ENCODE results near the gene FAM168A.

The FAM168A gene

GRCh38 chr11:73384531-73384871, 213.4 kb downstream of the FAM168A start:
- DNase-seq, result no peak

DNA sequence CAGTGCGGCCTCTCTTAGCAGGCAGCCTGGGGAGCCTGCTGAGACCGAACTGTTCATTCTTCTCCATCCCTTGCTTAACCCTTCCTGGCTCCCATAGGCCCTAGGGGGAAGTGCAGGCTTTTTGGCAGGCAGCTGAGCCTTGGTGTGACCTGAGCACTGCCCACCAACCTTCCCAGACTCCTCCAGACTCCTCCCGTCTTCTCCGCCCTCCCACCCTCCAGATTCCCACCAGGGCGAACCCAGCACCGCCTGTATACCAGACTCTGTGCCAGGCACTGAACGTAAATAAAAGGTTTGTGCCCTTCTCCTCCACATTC, 213.8 kb downstream of the FAM168A start:
- DNase-seq, result no peak

GRCh38 chr11:73383249-73384124, 214.4 kb downstream of the FAM168A start:
- DNase-seq, result no peak

GRCh38 chr11:73382747-73383146, 215.2 kb downstream of the FAM168A start:
- DNase-seq, result no peak

- DNase-seq, result no peak
Measured at GRCh38 chr11:73382183-73382582, 215.7 kb downstream of the FAM168A start.

- no peak for DNase-seq
Measured at GRCh38 chr11:73381589-73381988, 216.3 kb downstream of the FAM168A start.

- no peak for DNase-seq
Measured at GRCh38 chr11:73380897-73381410, 217.0 kb downstream of the FAM168A start.

GRCh38 chr11:73380331-73380730, 217.6 kb downstream of the FAM168A start:
- no peak for DNase-seq

- DNase-seq, result no peak
Measured at GRCh38 chr11:73379189-73379880, 218.6 kb downstream of the FAM168A start.

DNA sequence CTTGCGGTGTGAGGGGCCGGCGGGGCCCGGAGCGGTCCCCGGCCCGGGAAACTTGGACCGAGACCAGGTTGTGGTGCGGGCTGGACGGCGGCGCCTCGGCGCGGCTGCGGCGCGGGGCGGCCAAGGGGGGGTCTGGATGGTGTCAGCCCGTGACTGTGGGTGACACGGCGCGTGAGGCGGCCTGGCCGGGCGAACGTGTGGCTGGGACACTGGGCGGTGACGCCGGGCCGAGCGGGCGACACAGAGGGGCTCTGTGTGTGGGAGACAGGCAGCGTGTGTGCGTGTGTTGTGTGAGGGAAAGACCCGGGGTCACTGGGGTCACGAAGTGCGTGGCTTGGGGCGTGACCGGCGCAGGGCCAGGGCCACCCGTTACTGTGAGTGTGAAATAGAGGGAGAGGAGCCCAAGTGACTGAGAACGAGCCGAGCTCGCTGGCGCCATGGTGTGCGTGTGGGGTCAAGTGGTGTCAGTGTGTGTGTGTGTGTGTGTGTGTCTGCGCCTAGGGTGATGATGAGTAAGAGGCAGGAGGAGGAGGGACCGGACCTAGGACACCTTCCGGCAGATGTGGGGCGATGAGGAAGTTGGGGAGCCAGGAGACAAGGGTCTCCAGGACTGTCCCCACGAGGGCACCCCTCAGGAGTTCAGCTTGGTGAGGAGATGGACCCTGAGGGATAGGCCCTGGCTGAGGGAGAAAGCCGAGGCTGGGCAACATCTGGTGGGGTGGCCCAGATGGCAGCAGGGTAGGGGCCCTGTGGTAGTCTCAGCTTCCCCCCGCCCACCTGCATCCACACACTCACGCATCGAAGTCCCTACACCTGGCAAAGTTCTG, 220.9 kb downstream of the FAM168A start:
- peak; percentile 79 for DNase-seq

- peak; percentile 95 for DNase-seq
Measured at GRCh38 chr11:73376160-73376802, 221.6 kb downstream of the FAM168A start, which contains the start of gene RELT. Gene RELT (plus strand): TSS chr11:73376399. CDS start chr11:73389137, 12,738 bp downstream.

DNA sequence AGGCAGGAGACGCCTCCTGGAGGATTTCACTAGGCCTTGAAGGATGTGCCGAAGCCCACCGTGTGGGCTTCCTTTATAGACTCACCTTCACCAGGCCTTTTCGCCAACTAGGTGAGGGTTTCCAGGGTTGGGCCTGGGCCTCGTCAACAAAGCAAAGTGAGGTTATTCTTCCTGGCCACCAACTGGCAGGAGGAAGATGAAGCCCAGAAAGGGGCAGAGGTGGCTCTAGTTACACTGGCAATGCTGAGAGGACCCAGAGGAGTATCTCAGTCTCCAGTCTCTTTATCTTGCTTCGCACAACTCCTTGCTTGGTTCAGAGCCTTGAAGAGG, 222.1 kb downstream of the FAM168A start:
- DNase-seq, result no peak

GRCh38 chr11:73374151-73374550, 223.8 kb downstream of the FAM168A start:
- no peak for DNase-seq

DNA sequence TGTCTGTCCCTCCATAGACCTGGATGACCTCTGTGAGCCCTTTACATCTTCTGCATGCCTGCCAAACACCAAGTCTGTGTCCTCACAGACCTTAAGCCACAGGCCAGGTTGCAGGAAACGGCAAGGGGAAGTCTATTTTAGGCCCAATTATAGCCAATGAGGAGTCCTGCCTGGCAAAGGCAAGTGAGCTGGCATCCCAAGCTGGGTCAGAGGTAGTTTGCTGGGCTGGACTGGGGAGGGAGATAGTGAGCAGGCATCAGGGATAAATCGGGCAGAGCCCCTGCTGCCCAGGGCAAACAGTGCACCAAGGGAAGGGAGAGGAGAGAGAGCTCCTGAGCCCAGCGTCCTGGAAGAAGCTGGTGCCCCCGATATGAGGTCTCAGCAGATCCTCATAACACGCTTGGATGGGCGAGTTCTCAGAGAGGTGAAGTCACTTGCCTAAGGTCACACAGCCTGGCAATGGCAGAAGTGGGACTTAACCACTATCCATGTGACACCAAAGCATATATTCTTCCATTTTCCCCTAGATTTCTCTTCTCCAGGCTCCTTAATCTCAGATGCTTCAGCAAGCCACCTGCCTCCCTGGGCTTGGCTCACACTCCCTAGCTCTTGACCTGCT, 225.4 kb downstream of the FAM168A start:
- DNase-seq, result no peak

DNA sequence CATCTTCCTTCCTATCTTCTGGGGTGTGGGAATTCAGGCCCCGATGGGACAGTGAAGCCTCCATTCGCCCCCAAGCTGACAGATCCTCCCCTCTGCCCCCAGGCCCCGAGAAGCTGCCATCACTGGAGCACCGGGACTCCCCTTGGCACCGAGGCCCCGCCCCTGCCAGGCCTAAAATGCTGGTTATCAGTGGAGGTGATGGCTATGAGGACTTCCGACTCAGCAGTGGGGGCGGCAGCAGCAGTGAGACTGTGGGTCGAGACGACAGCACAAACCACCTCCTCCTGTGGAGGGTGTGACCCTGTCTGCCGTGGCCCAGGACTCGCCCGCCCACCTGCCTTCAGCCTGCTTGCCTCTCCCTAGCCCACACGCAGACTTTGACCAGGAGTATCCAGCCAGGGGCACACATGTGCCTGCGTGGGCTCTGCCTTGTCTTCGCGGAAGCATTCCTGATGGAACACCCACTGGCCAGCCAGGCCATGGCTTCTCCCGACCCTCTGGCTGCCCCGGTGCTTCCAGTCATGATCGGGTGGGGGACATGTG, 230.4 kb downstream of the FAM168A start:
- DNase-seq, result no peak

- DNase-seq, result no peak
Measured at GRCh38 chr11:73366953-73367352, 231.0 kb downstream of the FAM168A start.

DNA sequence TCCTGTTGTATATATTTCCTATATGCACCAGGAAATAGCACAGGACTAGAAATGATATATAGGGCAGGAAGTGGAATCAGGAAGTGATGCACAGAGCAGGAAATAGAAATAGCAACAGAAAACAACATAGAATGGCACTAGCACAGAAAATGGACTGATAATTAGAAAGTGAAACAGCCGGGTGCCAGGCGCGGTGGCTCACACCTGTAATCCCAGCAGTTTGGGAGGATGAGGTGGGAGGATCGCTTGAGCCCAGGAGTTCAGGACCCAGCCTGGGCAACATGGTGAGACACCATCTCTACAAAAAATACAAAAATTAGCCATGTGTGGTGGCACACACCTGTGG, 231.7 kb downstream of the FAM168A start:
- no peak for DNase-seq

DNA sequence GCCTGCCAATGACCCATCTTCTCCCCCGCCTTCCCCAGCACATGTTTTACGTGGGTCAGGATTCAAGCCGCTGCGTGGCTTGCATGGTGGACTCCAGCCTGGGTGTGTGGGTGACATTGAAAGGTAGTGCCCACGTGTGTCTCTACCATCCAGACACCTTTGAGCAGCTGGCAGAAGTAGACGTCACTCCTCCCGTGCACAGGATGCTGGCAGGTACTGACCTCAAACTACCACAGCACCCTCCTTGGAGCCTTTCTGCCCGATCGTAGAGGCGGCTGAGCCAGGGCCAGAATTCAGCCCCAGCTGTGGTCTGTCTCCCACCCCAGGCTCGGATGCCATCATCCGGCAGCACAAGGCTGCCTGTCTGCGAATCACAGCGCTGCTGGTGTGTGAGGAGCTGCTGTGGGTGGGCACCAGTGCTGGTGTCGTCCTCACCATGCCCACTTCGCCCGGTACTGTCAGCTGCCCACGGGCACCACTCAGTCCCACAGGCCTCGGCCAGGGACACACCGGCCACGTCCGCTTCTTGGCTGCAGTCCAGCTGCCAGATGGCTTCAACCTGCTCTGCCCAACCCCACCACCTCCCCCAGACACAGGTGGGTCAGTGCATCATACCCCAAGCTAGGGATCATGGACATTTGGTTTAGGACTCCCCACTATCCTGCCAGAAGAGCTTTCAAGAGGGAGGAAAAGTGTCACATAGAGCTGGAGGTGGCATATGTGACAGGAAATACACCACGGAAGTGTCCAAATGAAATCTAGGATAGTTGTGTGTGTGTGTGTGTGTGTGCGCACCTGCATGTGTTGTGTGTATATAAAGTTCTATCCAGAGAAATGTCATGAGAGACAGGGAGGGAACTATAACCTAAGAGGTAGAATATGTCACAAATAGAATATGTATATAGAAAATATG, 232.3 kb downstream of the FAM168A start:
- no peak for DNase-seq

- DNase-seq, result no peak
Measured at GRCh38 chr11:73363147-73363546, 234.8 kb downstream of the FAM168A start.

- DNase-seq, result no peak
Measured at GRCh38 chr11:73361953-73362776, 235.7 kb downstream of the FAM168A start.

Measured in retina (tissue), 1 donor.